HG03457 (cell line): ENCODE measurements around the gene PTPRN2.

Source experiments
- ATAC-seq: cut with Tn5 transposase; IDR thresholded peaks from one replicate; pipeline ENCODE4 v1.9.1; 2021; ENCODE audit warnings: moderate number of reproducible peaks; ENCODE audit not compliant: unreplicated experiment

PTPRN2 gene

DNA sequence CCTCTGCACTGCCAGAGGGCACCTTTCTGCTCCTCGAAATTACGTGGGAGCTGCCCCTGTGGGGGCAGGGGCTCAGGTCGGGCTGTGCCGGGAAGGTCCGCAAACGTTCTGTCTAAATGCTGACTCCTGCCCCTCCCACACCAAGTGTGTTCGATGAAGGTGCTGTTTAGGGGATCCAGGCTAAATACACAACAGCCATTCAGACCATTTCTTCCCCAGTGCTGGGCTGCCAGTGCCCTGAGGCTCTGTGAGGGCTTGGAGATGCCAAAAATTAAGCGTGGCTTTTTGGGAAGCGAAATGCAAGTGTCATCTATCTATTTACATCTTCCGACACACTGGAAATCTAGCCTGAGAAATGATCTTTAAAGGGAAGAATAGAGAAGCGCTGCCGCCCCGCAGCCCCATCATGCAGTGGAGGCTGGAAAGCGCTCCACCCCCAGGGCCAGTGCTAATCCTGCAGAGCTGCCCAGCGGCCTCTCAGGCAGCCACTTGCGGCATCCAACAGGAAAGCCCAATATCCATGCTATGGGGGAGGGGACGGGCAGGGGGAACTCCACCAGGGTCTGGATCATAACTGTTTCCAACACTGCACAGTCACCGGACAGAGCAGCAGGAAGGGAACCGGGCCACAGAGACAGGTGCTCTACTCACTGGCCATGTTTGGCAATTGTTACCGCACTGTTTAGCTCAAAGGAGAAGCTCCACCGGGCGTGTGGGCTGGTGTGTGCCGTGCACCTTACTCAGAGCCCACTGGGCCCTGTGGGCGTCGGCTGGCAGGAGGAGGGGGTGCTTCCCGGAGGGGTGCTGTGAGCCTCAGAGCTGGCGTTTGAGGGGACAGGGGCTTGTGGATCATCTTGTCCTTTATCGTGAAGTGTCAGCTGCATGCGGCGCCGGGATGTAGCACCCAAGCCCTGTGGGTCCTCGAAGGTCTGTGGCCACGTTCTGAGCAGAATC, 1045.3 kb downstream of the PTPRN2 start:
- no peak for ATAC-seq

DNA sequence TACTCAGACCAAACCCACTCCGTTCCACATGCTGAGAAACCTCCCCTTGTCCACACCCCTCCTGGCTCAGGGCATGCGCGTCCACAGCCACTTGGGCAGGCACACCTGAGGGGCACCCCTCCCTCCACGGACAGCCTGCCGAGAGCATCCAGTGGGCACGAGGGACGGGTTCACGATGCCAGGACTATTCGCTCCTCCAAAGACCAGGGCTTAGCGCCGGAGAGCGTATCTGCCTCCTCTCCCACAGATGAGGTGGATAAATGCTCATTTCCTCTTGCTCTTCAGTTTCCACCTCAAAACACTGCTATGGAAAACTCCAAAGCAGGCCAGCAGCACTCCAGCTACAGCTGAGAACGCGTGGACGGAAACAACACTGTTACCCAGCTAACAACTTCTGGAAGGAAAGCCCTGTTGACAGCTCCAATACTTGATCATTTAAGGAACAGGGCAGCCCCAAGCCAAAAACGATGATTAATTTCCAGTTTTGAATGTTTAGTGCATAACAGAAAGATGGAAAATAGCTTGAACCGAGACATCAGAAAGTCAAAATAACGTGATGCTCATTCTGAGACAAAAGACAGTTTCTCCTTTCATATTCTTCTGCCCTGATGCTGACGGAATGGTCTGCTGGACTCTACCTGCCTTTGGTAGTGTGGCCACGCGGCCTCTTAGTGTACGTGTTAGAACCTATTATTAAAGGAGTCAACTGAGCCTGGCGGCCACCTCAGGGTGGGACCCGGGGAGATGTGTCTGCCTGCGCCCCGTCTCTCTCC, 1046.1 kb downstream of the PTPRN2 start:
- no peak for ATAC-seq

DNA sequence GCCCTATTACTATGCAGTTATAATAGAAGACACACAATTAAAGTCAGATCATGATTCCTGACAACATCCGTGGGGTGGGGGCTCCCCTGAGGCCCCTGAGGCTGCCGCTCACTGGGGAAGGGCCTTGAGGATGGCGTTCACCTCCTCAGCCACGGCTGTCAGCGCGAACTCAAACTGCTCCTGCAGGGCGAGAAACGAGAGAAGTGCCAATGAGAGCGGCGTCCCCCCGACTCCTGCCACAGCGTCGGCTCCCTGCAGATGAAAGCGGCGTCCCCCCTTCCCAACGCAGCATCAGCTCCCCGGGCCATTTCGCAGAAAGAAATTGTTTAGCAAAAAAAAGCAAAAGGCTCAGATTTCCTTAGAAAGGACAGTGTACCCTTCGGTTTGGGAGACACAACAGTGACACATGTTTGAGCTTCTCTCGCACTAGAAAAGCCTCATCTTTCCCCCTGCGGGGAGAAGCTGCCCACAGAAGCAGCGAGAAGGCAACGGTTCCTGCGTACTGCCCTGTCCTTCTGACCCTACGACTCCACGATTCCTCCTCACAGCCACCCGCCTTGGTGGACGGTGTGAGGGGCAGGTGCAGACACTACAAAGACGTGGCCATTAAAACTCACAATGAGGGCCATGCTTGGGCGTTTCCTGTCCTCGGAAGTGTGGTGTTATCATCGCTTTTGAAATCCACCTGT, 1046.9 kb downstream of the PTPRN2 start:
- ATAC-seq: no peak

DNA sequence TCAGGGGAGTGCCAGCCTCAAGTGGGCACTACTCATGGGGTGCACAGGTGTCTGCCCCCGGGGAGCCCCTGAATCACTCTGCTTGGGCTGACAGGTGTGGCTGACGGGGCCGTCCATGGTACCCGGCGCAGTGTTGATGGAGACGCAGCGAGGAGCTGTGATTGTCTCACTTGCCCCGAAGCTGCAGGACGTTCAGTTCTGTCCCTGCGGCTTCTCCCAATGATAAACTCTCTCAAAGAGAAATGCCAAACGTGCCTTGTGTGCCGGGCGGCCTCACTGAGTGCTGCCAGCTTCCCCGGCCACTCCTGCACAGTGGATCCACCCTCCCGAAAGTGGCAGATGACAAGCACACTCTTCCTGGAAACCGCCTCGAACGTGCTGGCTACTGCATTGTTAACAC, 1047.6 kb downstream of the PTPRN2 start:
- ATAC-seq: no peak

DNA sequence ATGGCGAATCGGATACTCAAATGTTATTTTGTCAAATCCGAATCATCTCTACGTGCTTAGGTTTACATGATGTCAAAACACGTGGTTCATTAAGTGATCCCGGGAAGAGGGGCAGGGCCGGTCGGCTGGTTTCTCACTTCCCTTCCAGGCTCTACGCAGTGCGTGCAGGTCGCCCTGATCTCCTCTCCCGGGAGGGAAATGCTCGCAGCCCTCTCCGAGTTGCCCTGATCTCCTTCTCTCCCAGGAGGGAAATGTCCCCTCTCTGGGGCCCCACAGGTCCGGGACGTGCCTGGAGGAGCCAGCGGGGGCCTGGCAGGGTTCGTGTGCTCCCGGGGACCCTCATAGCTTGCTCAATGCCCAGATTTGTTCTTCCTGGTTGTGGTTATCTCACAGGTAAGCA, 1048.1 kb downstream of the PTPRN2 start:
- no peak for ATAC-seq

DNA sequence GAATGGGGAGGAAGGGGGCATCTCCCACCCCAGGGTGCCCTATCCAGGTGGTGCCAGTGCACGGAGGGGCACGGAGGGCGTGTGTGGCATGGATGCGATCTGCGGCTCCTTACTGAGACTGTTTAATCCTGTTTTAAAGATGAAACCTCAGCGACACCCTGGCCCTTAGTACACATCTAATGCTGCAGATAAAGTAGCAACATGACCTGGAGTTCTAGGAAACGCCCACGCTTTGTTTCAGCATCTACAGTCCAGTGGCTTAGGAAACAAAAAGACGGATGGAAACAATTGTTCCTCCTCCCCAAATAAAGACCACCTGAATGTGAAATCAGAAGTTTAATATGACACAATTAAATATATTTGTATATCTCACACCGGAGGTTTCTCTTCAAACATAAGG, 1048.9 kb downstream of the PTPRN2 start:
- no peak for ATAC-seq

DNA sequence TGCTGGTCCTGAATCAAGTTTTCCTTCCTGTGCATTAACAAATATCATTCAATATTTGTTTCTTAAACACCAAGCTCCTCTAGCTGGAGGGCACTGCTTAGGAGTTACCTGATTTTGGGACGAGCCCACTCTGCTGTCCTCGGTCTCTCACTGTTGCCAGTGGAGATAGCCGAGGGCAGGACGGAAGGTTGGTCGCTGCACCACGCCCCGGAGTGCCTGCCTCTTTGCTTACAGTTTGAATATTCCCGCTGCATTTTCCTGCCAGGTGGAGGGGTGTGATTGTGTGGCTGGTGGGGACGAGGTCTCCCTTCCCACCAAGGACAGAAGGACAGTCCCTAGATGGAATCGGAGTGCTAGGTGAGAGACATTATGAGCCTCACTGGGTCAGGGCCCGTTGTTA, 1049.3 kb downstream of the PTPRN2 start:
- no peak for ATAC-seq

DNA sequence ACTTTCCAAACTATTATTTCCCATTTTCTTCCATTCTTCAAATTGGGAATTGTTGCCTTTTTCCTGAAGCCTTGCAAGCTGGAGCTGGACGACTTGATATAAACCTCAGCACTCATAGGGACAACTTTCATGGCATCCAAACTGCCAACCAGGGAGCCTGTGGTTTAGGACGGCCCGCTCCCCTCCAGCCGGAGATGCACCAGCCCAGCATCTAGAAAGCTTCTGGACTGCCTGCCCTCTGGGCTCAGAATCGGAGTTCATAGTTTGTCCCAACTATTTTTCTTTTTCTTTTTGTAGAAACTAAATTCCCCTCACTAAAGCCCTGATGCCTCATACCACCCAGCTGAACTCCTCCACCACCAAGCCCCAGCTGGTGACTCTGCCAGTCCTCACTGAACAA, 1050.6 kb downstream of the PTPRN2 start:
- ATAC-seq: no peak

DNA sequence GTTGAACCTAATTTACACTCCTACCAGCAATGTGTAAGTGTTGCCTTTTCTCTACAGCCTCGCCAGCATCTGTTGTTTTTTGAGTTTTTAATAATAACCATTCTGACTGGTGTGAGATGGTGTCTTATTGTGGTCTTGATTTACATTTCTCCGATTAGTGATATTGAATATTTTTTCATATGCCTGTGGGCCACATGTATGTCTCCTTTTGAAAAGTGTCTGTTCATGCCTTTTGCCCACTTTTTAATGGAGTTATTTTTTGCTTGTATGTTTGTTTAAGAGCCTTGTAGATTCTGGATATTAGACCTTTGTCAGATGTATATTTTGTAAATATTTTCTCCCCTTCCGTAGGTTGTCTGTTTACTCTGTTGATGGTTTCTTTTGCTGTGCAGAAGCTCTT, 1055.6 kb downstream of the PTPRN2 start:
- ATAC-seq: no peak

DNA sequence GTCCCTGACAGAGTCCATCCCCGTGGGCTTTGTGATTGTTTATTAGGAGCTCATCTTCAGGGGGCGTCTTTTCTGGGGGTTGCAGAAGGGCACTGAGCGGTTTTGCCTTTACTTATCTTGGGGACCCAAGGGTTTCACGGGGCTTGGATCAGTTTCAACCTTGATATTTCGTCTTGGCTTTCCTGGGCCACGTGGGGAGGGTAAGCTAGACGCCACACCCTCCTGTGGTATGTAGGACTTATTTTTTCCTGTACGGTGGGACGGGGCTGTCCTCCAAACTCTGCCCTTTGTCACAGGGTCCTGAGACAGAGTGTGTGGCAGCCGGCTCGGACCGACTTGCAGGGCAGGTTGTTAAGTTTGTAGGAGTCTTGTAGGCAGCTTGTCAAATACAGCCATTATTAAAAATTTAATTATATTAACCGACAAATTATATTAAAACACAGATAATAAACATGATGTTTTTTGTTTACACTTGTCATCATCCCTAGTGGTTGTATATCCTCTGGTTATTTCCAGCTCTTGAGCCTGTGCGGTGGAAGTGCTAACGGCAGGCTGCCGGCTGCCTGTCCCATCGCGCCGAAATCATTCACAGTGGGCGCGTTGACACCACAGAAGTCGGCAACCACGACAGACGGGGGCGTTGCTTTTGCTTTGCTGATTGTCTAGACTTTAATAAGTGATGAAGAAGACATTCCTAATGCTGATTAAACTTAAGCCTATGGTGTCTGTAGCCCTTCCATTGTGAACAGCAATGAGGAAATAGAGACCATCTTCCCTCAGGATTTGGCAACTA, 1057.7 kb downstream of the PTPRN2 start:
- ATAC-seq: no peak

DNA sequence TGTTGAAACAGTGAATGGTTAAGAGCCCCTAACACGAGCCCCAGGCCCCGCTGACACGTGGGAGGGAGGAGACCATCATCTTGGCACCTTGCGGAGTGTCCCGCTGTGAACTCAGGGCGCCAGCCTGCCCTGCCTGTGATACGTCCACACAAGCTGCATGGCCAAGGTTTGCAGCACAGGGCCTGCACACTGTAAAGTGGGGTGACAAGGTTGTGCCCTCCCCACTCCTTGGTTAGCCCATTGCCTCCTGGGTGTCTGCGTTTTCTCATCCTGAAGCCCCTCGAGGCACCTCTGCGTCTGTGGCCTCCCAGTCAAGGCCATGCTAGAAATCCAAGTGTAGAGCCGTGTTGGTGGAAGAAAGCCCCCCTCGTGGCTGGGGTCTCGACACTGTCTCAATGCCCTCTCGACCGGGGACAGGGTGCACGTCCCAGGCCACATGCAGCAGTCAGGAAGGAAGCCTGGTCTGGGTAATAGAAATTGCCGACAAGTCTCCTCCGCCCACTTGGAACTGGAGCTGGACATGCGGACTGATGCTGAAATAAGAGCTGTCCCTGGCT, 1058.8 kb downstream of the PTPRN2 start:
- ATAC-seq: no peak

DNA sequence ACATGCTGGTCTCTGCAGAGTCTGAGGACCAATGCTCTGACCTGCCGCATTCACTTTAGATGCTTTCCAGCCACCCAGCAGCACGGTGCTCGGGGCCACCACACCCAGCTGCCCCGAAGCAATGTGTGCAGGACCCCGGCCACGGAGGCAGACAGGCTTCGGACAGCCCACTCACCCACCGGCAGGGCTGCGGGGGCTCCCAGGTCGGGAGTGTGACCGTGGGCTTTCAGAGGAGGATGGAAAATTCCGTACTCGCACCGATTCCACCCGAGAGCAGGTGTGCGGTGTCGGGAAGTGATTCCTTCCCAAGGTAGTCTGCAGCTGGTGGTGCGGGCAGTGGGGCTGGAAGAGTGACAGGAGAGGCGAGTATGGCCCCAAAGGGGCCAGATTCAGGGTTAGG, 1059.9 kb downstream of the PTPRN2 start:
- no peak for ATAC-seq

DNA sequence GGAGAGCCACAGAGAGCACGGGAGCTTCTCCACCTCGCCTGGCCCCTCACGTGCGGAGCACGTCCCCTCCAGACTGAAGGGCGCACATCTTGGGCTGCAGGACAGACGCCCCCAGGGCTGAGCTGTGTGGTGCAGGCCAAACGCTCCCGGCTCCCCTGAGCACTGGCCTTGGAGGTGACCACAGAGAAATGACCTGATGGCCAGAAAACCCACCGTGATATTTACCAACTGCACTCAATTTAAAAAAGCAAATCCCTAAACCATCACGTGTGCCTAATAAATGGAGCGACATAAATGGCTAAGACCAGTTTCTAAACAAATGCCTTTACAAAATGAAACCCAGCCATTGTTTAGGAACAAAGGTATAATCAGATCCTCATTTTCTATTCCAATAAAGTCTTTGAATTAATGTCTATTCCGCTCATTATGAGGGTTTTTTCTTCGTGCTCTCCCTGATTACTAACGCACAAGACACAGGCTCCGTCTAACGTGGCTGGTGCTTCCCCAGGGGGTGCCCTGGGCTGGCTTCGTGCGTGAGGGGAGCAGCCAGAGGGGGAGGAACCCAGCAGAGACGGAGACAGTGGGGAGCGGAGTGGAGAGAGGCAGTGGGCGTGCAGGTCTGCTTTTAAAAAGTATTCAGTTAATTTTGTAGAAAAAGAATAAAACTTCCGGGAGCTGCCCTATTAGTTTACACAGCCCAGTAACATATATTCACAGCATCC, 1060.5 kb downstream of the PTPRN2 start:
- no peak for ATAC-seq

DNA sequence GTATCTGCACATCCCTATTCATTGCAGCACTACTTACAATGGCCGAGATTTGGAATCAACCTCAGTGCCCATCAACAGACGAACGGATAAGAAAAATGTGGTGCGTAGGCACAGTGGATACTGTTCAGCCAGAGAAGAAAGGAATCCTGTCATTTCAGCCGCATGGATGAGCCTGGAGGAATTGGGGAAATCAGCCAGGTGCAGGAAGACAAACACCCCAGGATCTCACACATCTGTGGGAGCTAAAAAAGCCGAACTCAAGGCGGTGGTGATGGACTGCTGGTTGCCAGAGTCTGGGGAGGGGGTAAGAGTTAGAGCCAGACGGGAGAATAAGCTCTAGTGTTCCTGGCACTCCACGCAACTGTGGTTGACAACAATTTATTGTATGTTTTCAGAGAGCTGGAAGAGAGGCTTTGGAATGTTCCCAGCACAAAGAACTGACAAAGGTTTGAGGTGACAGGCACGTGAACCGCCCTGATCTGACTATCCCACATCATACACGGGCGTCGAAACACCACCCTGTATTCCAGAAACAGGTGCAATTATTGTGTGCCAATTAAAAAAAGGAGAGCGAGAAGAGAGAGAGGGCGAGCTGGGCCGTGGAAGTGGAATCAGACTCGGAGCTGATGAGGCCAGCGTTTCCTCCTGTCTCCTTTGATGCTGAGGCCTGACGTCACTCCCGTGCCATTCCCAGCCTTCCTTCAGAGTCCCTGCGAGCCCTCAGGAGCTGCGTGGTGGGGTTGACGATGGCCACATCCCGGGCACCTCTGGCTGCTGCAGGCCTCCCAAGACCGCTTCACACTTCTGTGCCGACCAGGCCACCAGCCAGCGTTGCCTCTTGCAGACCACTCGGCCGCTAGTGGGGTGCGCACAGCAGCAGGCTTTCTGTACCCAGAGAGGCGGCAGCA, 1061.4 kb downstream of the PTPRN2 start:
- ATAC-seq: no peak

DNA sequence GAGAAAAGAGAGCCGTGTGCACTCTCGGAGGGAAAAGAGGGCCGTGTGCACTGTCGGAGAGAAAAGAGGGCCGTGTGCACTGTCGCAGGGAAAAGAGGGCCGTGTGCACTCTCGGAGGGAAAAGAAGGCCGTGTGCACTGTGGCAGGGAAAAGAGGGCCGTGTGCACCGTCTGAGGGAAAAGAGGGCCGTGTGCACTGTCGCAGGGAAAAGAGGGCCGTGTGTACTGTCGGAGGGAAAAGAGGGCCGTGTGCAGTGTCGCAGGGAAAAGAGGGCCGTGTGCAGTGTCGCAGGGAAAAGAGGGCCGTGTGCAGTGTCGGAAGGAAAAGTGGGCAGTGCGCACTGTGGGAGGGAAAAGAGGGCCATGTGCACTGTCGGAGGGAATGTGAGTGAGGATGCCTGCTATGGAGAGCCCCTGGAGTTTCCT, 1062.1 kb downstream of the PTPRN2 start:
- no peak for ATAC-seq

DNA sequence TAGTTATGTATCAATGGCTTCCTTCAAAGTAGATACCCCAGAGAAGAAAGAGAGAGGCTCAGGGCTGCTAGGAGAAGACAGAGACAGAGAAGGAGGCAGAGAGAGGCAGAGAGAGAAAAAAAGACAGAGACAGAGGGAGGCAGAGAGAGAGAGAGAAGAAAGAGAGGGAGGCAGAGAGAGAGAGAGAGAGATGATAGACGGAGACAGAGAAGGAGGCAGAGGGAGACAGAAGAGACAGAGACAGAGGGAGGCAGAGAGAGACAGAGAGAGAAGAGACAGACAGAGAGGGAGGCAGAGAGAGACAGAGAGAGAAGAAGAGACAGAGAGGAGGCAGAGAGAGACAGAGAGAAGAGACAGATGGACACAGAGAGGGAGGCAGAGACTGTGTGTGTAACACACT, 1062.9 kb downstream of the PTPRN2 start:
- no peak for ATAC-seq

DNA sequence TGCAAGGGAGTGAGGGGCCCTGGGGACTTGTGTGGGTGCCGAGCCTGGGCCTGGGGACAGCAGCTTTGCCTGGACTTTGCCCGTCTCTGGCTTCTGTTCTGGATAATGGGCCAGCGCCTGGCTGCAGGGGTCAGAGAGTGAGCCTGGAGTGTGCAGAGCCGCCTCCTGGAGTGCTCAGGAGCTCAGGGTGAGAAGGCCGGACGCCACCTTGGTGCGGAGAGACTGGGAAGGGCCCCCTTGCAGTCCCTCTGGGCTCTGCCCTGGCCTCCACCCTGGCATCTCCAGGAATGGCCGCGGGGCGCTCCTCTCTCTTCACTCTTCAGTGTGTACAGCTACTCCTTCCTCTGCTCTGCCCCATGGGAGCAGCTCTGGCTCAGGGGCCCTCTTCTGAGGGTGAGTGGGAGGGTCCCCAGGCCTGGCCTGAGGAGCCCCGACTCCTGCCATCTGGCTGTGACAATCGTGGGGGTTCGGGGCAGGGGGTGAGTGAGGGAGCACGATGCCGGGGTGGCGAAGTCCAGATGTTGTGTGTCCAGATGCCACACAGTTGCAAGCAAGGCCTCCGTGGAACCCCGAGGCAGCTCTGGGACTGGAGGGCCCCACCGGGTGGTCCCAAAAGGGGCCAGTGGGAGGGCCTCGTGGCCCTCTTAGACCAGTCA, 1063.7 kb downstream of the PTPRN2 start:
- no peak for ATAC-seq

DNA sequence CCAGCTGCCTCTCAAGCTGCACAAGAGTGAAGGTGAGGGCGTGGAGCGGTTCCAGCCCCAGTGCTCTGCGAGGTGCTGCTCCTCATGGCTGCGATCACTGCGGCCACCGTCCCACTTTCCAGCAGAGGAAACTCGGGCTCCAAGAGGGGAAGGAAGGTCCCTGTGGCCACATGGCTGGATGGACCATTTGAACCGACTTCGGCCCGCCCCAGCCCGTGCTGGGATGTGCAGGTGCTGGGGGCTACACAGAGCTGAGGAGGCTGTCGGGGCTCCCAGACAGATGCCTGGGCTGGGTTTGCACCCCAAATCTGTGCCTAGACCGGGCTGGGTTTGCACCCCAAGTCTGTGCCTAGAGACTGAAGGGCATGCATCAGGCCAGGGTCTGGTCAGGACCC, 1064.3 kb downstream of the PTPRN2 start:
- no peak for ATAC-seq
